Colonic mucosa (tissue), 4 donors: ENCODE data around the gene PARVG. TPM values are rescaled to one million over a fixed set of nuclear protein-coding genes. Genes with fewer than 3 reads are reported as not detected.

Experiments
- DNase-seq: peaks from one replicate; pipeline ENCODE4 v3.0.0-alpha.2; 2020
- H3K27ac ChIP-seq: fragments of 200-600 bp; one replicate; pipeline ENCODE4 v1.8.0; 2021
- H3K27me3 ChIP-seq: fragments of 200-600 bp; one replicate; pipeline ENCODE4 v1.8.0; 2021
- H3K36me3 ChIP-seq: fragments of 200-600 bp; one replicate; pipeline ENCODE4 v1.8.0; 2021
- H3K4me1 ChIP-seq: fragments of 200-600 bp; one replicate; pipeline ENCODE4 v1.8.0; 2021; ENCODE audit warnings: mild to moderate bottlenecking
- H3K4me3 ChIP-seq: fragments of 200-600 bp; one replicate; pipeline ENCODE4 v1.8.0; 2021
- H3K9ac ChIP-seq, 2 donors: one replicate each; pipeline ENCODE4 v1.7.0; 2013; ENCODE audit warnings: control low read depth in 2 of 2, low read depth in 2 of 2, low read length in 2 of 2
- H3K9me3 ChIP-seq: fragments of 200-600 bp; one replicate; pipeline ENCODE4 v1.8.0; 2021
- intact Hi-C: fragments of 100-400 bp; cut with DNase I; formaldehyde crosslinking; loops from one replicate; pipeline ENCODE4 v1.14.1; 2022
- total RNA-seq, 2 donors: library from RNA; stranded (reverse); fragmentation: NEBNext Ultra II Directional in 1 of 2; extraction: Animal tissue kit (Norgen Biotek cat#: 25700) in 1 of 2; gene quantifications; one replicate each; pipeline ENCODE4 v1.2.1, GENCODE V29; 2021
- TF ChIP-seq, protein P1 (sequence below): fragments of 200-600 bp; IDR thresholded peaks from one replicate; pipeline ENCODE4 v1.8.0; 2022; ENCODE audit warnings: antibody characterized with exemption, mild to moderate bottlenecking
- donor health status: healthy.
- donor health status: DM: no; HTN: no; CAD: no.
- donor health status: DM: no; HTN: no; CAD: no.

The PARVG gene
- total RNA-seq, 2 donors from 2014 or later = 2.4 to 4.1 TPM

DNA sequence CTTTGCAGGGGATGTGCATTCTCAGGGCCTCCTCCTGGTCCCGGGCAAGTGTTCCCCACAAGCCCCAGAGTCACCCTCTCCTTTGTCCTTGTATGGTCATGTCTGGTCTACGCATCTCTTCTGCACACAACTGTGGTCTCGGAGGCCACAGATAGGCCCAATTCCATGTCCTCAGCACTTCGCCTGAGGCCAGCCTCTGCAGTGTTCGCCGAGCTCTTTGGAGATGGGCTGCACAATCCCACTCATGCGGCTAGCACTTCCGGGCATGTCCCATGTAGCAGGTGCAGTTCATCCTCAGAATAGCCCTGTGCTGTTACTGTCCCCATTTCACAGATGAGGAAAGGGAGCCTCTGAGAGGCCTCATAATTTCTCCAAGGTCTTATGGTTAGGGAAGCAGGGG, 7.6 kb downstream of the PARVG start:
- no peaks in the 10 kb centered on the region for H3K36me3 ChIP-seq
- H3K27ac ChIP-seq = no peak overlapping the region
- no peak for DNase-seq
- H3K9ac ChIP-seq = no peak overlapping the region
- no peaks in the 10 kb centered on the region for H3K27me3 ChIP-seq
- H3K4me1 ChIP-seq = no peaks in the 10 kb centered on the region
- H3K9me3 ChIP-seq = no peaks in the 10 kb centered on the region
- no peak overlapping the region for H3K4me3 ChIP-seq
- TF ChIP-seq, protein P1, sequence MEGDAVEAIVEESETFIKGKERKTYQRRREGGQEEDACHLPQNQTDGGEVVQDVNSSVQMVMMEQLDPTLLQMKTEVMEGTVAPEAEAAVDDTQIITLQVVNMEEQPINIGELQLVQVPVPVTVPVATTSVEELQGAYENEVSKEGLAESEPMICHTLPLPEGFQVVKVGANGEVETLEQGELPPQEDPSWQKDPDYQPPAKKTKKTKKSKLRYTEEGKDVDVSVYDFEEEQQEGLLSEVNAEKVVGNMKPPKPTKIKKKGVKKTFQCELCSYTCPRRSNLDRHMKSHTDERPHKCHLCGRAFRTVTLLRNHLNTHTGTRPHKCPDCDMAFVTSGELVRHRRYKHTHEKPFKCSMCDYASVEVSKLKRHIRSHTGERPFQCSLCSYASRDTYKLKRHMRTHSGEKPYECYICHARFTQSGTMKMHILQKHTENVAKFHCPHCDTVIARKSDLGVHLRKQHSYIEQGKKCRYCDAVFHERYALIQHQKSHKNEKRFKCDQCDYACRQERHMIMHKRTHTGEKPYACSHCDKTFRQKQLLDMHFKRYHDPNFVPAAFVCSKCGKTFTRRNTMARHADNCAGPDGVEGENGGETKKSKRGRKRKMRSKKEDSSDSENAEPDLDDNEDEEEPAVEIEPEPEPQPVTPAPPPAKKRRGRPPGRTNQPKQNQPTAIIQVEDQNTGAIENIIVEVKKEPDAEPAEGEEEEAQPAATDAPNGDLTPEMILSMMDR = no peak
- intact Hi-C loops = no loop called here

DNA sequence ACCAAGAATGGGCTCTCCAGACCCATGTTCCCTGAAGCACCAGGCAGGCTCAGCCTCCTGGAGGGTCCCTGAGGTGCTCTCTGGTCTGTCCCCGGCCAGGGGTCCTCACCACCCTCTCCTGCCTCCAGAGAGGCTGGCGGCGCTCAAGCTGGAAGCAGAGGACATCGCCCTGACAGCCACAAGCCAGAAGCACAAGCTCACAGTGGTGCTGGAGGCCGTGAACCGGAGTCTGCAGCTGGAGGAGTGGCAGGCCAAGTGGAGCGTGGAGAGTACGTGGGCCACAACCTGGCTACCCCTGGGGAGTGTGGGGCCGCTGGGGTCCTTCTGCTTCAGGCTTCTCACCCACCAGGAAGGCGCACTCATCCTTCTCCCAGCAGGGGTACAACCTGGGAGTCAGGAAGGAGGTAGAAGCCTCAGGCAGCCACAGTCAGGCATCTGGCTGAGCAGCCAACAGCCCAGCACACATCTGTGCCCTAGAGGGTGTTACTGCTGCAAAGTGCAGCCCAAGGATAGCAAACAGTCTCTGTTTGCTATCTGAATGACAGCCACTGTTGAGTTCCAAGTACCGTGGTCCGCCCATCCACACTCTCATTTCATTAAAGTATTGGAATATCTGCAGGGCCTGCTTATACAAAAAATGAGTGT, 8.4 kb downstream of the PARVG start:
- intact Hi-C loops = no loop called here
- no peak overlapping the region for H3K9ac ChIP-seq
- H3K36me3 ChIP-seq = no peaks in the 10 kb centered on the region

DNA sequence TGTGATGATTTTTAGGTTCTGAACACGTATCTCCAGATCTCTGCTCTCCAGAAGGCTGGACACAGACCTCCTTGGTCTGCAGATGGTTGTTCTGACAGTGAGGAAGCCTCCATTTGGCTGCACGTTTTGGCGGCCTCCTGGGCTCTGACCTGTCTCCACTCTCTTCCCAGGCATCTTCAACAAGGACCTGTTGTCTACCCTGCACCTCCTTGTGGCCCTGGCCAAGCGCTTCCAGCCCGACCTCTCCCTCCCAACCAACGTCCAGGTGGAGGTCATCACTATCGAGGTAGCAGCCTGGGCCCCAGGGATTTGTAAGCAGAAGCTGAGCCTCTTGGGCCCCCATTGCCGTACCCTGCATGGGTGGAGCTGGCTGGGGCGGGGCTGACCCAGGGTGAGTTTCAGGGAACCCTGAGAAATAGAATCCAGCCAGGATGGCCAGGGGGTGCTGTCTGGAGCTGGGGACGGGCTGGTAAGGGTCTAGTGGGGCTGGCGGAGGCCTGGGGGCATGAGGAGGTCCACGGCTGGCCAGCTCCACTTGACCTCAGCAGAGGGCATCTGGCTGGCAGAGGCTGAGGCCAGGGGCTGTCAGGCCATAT, 9.8 kb downstream of the PARVG start:
- Histone ChIP-seq H3K4me1 (no peaks in the 10 kb centered on the region), H3K9ac (no peak overlapping the region), H3K9me3 (no peaks in the 10 kb centered on the region), H3K27me3 (no peaks in the 10 kb centered on the region), H3K4me3 (no peak overlapping the region), H3K27ac (no peak overlapping the region), H3K36me3 (no peaks in the 10 kb centered on the region)
- intact Hi-C loops = no loop called here
- TF ChIP-seq, protein P1 = no peak
- no peak for DNase-seq

More for the DNA sequence above, 8.4 kb downstream of the PARVG start:
- DNase-seq = no peak
- Histone ChIP-seq H3K4me1 (no peaks in the 10 kb centered on the region), H3K4me3 (no peak overlapping the region), H3K9me3 (no peaks in the 10 kb centered on the region), H3K27ac (no peak overlapping the region), H3K27me3 (no peaks in the 10 kb centered on the region)
- TF ChIP-seq, protein P1 = no peak

DNA sequence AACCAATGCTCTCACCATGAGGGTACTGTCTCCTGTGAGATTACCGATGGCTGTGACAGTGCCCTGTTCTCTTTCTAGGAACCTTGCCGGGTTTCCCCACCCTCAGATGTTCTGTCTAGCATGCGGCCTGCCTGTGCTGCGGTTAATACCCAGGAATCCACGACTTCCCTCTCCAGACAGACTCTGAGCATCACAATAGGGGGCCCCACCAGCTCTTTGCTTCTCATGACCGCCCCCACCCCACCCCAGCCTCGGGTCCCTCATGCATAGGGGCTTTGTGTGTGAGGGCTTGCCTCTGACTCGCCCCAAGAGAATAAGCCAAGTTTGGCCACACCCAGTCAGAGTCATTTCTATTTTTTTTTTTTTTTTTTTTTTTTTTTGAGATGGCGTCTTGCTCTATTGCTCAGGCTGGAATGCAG, 10.3 kb downstream of the PARVG start:
- H3K27me3 ChIP-seq = no peaks in the 10 kb centered on the region
- TF ChIP-seq, protein P1 = no peak
- no peak for DNase-seq
- no peaks in the 10 kb centered on the region for H3K4me1 ChIP-seq
- intact Hi-C loops = no loop called here
- H3K4me3 ChIP-seq = no peak overlapping the region
- no peak overlapping the region for H3K27ac ChIP-seq
- H3K9me3 ChIP-seq = no peaks in the 10 kb centered on the region
- no peaks in the 10 kb centered on the region for H3K36me3 ChIP-seq
- no peak overlapping the region for H3K9ac ChIP-seq

DNA sequence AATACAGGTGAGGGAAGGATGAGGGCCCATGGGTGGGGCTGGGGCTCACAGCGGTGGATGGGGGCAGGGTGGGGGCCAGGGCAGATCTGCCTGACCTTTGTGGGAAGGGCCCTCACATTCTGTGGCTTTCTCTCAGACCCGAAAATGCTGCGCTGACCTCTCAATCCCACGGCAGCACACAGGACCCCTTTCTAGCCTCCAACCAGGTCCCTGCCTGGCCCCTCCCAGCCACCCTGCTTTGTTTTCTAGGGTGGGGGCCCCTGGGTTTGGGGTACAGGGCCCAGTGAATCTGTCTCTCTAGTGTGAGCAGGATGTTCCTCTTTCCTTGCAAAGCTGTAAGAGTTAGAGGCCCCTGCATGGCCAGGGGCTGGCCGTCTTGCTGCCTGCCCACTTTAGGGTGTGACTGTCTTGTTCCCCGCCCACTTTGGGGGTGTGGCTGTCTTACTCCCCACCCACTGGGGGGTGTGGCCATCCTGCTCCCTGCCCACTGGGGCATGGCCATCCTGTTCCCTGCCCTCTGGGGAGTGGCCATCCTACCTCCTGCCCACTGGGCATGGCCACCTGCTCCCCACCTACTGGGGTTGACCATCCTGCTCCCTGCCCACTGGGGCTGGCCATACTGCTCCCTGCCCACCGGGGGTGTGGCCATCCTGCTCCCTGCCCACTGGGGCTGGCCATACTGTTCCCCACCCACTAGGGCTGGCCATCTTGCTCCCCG, 11.5 kb downstream of the PARVG start:
- Histone ChIP-seq H3K4me3 (no peak overlapping the region), H3K36me3 (no peaks in the 10 kb centered on the region), H3K9me3 (no peaks in the 10 kb centered on the region), H3K9ac (no peak overlapping the region), H3K27ac (no peak overlapping the region), H3K27me3 (no peaks in the 10 kb centered on the region), H3K4me1 (no peaks in the 10 kb centered on the region)
- no peak for DNase-seq
- intact Hi-C loops = no loop called here
- TF ChIP-seq, protein P1 = no peak
